Loucy (cell line): Measurements from ENCODE around the gene TBC1D1.

ENCODE experiments used
- H2AFZ ChIP-seq: fragments of 200-600 bp; sonication (generic); 2 replicates; pipeline ENCODE4 v1.6.0; 2016; ENCODE audit warnings: antibody characterized with exemption, mild to moderate bottlenecking, low read length, moderate library complexity
- H3F3A ChIP-seq: fragments of 200-600 bp; 2 replicates; pipeline ENCODE4 v1.6.0; 2016; ENCODE audit warnings: antibody characterized with exemption, low read depth, mild to moderate bottlenecking
- H3K27me3 ChIP-seq: fragments of 200-600 bp; sonication (generic); 2 replicates; pipeline ENCODE4 v1.6.1; 2014; ENCODE audit warnings: low read length, mild to moderate bottlenecking; ENCODE audit not compliant: insufficient read depth, poor library complexity, severe bottlenecking
- H3K36me3 ChIP-seq: fragments of 200-600 bp; sonication (generic); 2 replicates; pipeline ENCODE4 v1.6.1; 2016; ENCODE audit warnings: low read length; ENCODE audit not compliant: insufficient read depth
- H3K4me1 ChIP-seq: fragments of 200-600 bp; sonication (generic); 2 replicates; pipeline ENCODE4 v1.5.1; 2014; ENCODE audit warnings: low read length, mild to moderate bottlenecking; ENCODE audit not compliant: insufficient read depth, poor library complexity, severe bottlenecking
- H3K4me2 ChIP-seq: fragments of 200-600 bp; sonication (generic); 2 replicates; pipeline ENCODE4 v1.6.0; 2014; ENCODE audit warnings: antibody characterized with exemption, low read length, low read depth, mild to moderate bottlenecking; ENCODE audit not compliant: poor library complexity, severe bottlenecking
- H3K4me3 ChIP-seq: fragments of 200-600 bp; sonication (generic); 2 replicates; pipeline ENCODE4 v1.5.1; 2014; ENCODE audit warnings: low read length, mild to moderate bottlenecking, mixed read lengths; ENCODE audit not compliant: poor library complexity, severe bottlenecking
- H3K79me2 ChIP-seq: fragments of 200-600 bp; sonication (generic); 2 replicates; pipeline ENCODE4 v1.6.1; 2014; ENCODE audit warnings: low read length; ENCODE audit not compliant: insufficient read depth
- H3K9ac ChIP-seq: fragments of 200-600 bp; sonication (generic); 2 replicates; pipeline ENCODE4 v1.6.0; 2014; ENCODE audit warnings: mild to moderate bottlenecking, low read depth, low read length, moderate library complexity; ENCODE audit not compliant: poor library complexity, severe bottlenecking
- H3K9me2 ChIP-seq: fragments of 200-600 bp; sonication (generic); replicated peaks from 2 replicates; pipeline ENCODE4 v1.6.1; 2016; ENCODE audit warnings: low read depth, low read length, mixed read lengths
- H3K9me3 ChIP-seq: fragments of 200-600 bp; sonication (generic); 2 replicates; pipeline ENCODE4 v1.6.1; 2014; ENCODE audit warnings: mild to moderate bottlenecking, antibody characterized with exemption, low read length, low read depth; ENCODE audit not compliant: insufficient read depth
- H4K20me1 ChIP-seq: fragments of 200-600 bp; sonication (generic); 2 replicates; pipeline ENCODE4 v1.6.0; 2014; ENCODE audit warnings: antibody characterized with exemption, low read length, mild to moderate bottlenecking; ENCODE audit not compliant: insufficient read depth, poor library complexity, severe bottlenecking
- EZH2phosphoT487 ChIP-seq: fragments of 200-600 bp; IDR thresholded peaks from 2 replicates; pipeline ENCODE4 v1.6.1; 2018; ENCODE audit warnings: antibody characterized with exemption, mild to moderate bottlenecking, moderate library complexity, borderline replicate concordance
- TF ChIP-seq, protein P1 (sequence below): fragments of 200-600 bp; sonication (generic); conservative IDR thresholded peaks from 2 replicates; pipeline ENCODE4 v1.5.1; 2014; ENCODE audit warnings: mild to moderate bottlenecking, antibody characterized with exemption, low read length

The TBC1D1 gene

DNA sequence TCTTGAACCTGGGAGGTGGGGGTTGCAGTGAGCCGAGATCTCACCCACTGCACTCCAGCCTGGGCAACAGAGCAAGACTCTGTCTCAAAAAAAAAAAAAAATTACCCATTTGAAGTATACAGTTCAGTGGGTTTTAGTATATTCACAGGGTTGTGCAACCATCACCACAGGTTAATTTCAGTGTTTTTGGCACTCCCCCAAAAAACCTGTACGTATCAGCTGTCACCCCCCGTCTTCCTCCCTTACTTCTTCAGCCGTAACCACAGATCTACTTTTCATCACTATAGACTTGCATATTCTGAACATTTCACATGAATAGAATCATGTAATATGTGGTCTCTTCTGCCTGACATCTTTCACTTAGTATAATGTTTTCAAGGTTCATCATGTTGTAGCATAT lies 57.7 kb downstream of the TBC1D1 start:
- H3K9me3 ChIP-seq: no peaks in the 10 kb centered on the region
- TF ChIP-seq, protein P1, sequence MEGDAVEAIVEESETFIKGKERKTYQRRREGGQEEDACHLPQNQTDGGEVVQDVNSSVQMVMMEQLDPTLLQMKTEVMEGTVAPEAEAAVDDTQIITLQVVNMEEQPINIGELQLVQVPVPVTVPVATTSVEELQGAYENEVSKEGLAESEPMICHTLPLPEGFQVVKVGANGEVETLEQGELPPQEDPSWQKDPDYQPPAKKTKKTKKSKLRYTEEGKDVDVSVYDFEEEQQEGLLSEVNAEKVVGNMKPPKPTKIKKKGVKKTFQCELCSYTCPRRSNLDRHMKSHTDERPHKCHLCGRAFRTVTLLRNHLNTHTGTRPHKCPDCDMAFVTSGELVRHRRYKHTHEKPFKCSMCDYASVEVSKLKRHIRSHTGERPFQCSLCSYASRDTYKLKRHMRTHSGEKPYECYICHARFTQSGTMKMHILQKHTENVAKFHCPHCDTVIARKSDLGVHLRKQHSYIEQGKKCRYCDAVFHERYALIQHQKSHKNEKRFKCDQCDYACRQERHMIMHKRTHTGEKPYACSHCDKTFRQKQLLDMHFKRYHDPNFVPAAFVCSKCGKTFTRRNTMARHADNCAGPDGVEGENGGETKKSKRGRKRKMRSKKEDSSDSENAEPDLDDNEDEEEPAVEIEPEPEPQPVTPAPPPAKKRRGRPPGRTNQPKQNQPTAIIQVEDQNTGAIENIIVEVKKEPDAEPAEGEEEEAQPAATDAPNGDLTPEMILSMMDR: no peak
- TF ChIP-seq EZH2phosphoT487: no peak
- no peak overlapping the region for H2AFZ ChIP-seq
- no peaks in the 10 kb centered on the region for H4K20me1 ChIP-seq
- H3K4me3 ChIP-seq: no peak overlapping the region
- H3K9ac ChIP-seq: no peak overlapping the region
- H3K9me2 ChIP-seq: no peaks in the 10 kb centered on the region
- no peaks in the 10 kb centered on the region for H3K27me3 ChIP-seq
- no peaks in the 10 kb centered on the region; the same call in 1 of the 2 replicates for H3K79me2 ChIP-seq
- no peak overlapping the region for H3K4me2 ChIP-seq
- peaks cover 5% of the 10 kb centered on the region; the same call in 1 of the 2 replicates for H3K36me3 ChIP-seq
- peaks cover 5% of the 10 kb centered on the region for H3K4me1 ChIP-seq
- no peaks in the 10 kb centered on the region for H3F3A ChIP-seq

DNA sequence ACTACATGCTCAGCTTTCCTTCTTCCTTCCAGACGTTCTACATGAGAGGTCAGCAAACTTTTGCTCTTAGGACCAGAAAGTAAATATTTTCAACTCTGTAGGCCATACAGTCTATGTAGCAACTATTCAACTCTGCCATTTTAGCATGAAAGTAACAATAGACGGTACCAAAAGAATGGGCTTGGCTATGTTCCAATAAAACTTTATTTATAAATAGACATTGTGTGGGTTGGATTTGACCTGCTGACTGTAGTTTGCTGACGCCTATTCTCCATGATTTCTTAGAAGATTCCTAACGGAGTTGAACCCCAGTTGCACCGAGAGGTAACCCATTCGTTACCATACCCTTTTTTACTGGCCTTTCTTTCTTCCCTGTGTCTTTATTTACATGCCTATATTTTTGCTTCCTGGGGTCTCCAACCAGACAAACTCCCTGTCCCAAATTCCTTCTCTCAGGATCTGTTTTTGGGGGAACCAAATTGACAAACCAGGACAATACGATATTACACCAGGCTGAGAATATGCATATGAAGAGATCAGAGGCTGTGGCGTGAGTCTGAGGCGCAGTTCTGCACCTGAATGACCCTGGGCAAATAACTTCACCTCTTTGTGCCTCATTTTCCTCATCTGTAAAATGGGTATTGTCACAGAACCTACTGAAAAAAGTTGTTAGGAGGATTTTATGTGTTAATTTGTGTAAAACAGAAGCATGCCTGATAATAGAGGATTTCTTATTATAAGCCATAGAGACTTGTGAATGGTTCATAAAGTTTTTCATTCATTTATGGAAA lies 58.9 kb downstream of the TBC1D1 start:
- Histone ChIP-seq H3K4me1 (peaks cover 5% of the 10 kb centered on the region), H4K20me1 (no peaks in the 10 kb centered on the region), H3K27me3 (no peaks in the 10 kb centered on the region), H3K4me2 (no peak overlapping the region), H2AFZ (no peak overlapping the region), H3K79me2 (no peaks in the 10 kb centered on the region; the same call in 1 of the 2 replicates), H3K9me2 (no peaks in the 10 kb centered on the region), H3F3A (no peaks in the 10 kb centered on the region), H3K36me3 (peaks cover 5% of the 10 kb centered on the region; the same call in 1 of the 2 replicates), H3K9ac (no peak overlapping the region), H3K9me3 (no peaks in the 10 kb centered on the region), H3K4me3 (no peak overlapping the region)
- no peak for TF ChIP-seq EZH2phosphoT487
- TF ChIP-seq, protein P1: no peak

DNA sequence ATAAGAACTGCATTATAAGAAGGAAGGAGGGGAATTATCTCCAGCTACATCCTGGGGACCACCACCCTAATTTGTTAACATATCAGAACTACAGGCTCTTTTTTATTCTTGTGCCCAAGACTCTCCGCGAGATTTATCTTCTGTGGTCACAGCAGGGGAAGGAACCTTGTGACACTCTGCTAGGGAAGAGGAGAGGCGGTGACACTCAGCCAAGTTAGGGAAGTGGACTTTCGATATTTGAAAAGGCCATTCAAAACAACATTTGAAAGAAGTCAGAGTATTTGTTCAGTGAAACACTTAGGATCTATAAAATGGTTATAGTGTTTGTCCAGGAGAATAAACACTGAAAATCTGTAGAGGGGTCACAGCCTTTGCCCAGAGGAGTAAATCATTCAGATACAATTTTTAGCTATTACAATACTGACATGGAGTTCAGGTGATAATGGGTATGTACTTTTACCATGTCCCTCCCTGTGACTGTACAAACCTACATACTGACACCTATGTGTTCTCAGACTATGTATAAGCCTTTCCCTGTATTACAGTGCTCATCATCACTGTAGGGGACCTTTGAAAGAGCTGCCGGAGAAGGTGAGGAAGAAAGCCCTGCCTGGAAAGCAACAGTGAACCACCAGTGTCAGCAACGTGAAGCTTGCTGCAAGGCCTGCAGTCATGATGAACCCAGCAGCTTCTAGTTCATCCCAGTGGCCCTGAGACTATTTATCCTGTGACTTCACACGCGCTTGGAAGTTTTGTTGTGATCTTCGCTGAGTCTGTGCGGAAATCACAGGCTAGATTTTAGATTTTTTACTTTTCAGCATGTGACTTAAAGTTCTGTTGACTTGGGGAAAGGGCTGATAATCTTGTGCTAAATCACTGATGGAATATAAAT lies 60.8 kb downstream of the TBC1D1 start:
- H3K9ac ChIP-seq: no peak overlapping the region
- H3K27me3 ChIP-seq: no peaks in the 10 kb centered on the region
- TF ChIP-seq EZH2phosphoT487: no peak
- TF ChIP-seq, protein P1: no peak
- H3K4me2 ChIP-seq: no peak overlapping the region
- H3K4me3 ChIP-seq: no peak overlapping the region
- no peak overlapping the region for H2AFZ ChIP-seq
- H3K36me3 ChIP-seq: peaks cover 5% of the 10 kb centered on the region; the same call in 1 of the 2 replicates
- H3K9me2 ChIP-seq: no peaks in the 10 kb centered on the region
- no peaks in the 10 kb centered on the region for H3F3A ChIP-seq
- H3K4me1 ChIP-seq: peaks cover under 1% of the 10 kb centered on the region
- no peaks in the 10 kb centered on the region for H4K20me1 ChIP-seq
- H3K79me2 ChIP-seq: no peaks in the 10 kb centered on the region; the same call in 1 of the 2 replicates
- no peaks in the 10 kb centered on the region for H3K9me3 ChIP-seq
